ENCODE results near the gene CENPS.

DNA sequence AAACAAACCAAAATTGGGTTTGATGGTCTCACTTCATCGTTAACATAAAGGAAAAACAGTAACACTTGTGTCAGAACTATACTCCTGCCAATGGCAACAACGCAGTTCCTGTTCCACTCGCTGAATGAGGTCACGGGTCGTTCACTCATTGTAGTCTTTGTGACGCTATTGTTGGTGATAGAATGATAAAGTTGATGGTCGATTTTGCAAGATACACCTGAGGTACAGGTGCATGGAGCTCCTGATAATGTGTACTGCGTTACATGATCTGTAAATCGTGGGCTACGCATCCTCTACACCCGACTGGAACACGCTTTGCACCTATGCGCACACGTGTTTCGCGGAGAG lies 391 bp upstream of the CENPS start:
- TF ChIP-seq, protein P1, sequence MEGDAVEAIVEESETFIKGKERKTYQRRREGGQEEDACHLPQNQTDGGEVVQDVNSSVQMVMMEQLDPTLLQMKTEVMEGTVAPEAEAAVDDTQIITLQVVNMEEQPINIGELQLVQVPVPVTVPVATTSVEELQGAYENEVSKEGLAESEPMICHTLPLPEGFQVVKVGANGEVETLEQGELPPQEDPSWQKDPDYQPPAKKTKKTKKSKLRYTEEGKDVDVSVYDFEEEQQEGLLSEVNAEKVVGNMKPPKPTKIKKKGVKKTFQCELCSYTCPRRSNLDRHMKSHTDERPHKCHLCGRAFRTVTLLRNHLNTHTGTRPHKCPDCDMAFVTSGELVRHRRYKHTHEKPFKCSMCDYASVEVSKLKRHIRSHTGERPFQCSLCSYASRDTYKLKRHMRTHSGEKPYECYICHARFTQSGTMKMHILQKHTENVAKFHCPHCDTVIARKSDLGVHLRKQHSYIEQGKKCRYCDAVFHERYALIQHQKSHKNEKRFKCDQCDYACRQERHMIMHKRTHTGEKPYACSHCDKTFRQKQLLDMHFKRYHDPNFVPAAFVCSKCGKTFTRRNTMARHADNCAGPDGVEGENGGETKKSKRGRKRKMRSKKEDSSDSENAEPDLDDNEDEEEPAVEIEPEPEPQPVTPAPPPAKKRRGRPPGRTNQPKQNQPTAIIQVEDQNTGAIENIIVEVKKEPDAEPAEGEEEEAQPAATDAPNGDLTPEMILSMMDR (IDR thresholded peaks at IDR 0.05), result no peak
- TF ChIP-seq POLR2A (IDR thresholded peaks at IDR 0.05), result no peak
- TF ChIP-seq POLR2AphosphoS5 (IDR thresholded peaks at IDR 0.05), result no peak
- TF ChIP-seq EP300 (IDR thresholded peaks at IDR 0.05), result no peak
